Measurements from ENCODE around the gene ARL8A.
"Not testable (repeated sequence)": the region's sequence is repeated elsewhere in the genome, so short reads cannot be mapped to it uniquely, and the experiment has no call there.

The ARL8A gene

DNA sequence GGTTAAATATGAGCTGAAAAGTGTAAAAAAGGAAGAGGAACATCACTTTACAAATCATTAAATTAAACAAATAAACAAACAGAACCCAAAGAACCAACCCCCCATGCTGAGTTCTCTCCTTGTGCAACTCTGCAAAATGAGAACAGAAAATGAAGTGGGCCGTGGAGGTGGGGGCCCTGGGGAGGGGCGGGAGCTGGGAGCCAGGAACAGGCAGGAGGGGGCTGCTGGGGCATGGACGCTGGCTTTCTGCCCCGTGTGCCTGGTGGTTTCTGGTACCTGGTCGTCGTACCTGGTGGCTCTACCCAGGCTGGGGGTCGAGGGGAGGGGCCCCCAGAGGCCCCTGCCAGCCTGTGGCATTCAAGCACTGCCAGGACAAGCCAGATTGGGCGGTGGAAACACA is 11.0 kb downstream of the ARL8A start:
- no peak for DNase-seq

DNA sequence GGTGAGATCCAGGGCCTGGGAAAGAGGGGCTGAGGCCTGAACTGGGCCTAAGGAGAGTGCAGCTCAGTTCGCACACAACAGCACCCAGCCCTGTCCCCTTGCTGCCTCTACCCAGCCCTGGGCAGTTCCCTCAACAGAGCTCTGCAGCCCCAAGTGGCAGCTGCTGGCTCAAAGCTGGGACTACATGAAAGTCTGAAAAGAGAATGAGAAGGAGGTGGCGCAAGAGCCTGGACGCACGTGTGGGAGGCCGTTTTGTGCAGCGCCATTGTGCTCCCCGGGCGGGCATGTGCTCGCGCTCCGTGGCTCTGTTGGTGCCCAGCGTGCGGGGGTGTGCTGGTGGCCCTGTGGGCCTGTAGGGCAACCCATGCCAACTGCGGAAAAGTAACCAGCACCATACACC is 11.5 kb downstream of the ARL8A start:
- DNase-seq: no peak

DNA sequence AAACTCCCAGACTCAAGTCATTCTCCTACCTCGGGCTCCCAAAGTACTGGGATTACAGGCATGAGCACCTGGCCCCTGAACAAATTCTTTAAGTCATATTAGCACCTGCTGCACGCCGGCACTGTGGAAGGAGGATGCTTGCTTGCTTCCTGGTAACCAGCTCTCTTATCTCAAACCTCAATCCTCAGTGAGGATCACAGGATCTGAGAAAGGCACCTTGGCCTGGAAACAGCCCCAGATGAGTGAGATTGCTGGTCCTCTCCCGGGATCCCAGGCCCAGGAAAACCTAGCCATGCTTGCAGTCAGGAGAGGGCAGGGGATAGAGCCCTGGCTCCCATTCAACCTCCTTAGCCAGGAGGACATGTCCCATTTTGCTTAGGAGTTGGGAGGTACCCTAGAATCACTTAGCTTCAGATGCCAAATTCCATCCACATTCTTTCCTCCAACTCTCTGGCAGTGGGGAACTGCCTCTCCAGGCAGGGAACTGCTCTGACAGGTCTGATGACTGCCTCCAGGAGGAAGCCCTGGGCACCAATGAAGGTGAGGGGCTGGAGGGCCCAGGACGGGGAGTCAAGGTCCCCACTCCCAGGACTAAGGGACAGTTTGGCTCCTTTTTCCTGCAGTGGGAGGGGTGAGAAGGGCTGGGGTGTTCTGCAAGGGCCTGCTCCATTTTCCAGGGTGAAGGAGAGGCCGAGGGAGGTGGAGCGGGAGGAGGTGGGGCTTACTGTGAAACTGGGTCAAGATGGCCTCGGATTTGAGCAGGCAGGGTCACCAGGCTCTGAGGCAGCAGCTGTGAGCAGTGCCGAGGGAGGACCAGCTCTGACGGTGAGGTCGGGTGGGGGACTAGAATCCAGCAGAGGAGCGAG is 12.3 kb downstream of the ARL8A start:
- no peak for DNase-seq

- DNase-seq: no peak
Observed at GRCh38 chr1:202130816-202131522, 13.6 kb downstream of the ARL8A start.

DNA sequence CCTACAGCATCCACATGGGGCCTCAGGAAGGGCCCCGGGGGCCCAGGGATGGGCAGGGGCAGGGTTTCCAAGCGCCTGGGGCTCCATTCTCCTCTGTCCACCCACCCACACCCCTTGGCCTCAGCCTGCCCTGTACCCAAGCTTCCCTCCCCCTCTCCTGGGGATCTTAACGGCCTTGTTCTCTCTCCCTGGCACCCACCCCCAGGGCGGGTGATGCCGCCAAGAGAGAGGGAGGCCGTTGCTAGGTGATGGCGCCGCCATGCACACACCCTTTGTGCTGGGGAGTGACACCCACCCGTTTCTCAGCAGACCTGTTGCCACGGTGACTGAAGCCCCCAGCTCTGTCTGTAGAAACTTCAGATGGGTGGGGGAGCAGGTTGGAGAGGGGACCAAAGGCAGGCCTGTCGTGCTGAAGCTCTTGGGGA is 14.2 kb downstream of the ARL8A start:
- no peak for DNase-seq

DNA sequence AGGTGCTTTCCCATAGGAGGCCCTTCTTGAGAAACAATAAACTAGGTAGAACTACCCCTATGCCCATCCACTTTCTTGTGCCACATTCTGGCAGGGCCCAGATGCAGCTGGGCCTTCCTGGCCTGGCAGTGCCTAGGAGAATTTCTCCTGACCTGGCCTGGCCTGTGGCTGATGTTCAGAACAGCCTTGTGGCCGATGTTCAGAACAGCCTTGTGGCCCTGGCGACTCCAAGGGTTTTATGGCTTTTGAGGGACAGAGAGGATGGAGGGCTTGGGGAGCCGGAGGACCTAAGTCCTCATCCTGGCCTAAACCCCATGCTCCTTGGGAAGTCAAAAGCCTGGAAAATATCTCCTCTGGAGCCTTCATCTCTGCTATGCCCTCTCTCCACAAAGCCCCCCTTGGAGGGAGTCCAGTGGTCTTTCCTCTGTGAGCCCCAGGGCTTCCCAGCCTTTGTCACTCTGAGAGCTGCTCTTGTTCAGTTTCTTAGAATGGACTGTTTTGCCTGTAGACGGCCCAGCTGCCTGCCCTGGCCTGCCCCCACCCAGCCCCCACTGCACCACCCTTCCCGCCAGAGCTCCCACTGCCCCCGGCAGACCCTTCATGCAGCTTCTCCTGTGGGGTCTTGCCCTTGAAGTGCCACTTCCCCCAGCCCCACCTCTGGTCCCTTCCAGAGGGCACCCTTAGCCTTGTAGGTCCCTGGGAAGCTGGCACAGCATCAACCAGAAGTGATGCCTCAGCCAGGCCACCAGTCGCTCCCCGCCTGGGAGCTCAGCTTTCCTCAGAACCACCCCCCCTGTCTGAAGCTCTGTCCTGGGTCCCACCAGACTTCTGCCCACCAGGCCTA is 14.9 kb downstream of the ARL8A start:
- DNase-seq: no peak

- DNase-seq: no peak
Observed at GRCh38 chr1:202127836-202128622, 16.5 kb downstream of the ARL8A start.

GRCh38 chr1:202127061-202127460 is 17.5 kb downstream of the ARL8A start:
- no peak for DNase-seq

DNA sequence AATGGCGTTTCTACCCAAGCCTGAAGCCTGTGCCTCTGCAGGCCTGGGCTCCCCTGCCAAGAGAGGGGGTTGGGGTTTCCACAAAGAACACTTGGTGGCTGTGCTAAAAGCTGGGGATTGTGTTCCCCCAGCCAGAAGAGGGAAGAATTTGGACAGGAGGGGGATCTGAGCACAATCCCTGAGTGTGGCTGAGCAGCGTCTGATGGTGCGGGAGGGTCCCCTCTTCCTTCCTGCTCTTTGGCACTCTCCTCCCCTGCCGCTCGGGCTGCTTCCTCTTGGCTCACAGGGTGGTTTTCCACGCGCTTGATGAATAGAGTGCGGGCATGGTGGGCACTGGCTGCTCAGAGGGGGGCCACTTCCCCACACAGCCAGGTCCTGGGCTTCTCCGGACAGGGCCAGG is 18.1 kb downstream of the ARL8A start:
- no peak for DNase-seq

- no peak for DNase-seq
Observed at GRCh38 chr1:202125611-202126010, 18.9 kb downstream of the ARL8A start.

DNA sequence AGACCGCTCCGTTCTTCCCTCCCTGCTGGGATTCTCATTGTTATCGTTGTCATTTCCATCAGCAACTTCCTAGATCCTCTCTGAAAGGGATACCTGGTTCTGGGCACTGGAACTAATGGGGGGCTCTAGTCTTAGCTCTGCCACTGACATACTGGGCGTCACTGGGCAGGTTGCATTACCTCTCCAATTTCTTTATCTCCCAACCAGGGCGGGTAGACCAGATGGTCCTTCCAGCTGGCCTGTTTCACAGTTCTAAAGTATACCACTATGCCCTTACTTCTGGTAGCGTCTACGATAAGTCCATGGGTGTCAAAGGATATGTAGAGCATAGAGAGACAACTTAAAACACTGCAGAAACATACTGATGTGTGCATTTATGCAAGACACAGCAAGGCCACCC is 20.4 kb downstream of the ARL8A start:
- DNase-seq: no peak

DNA sequence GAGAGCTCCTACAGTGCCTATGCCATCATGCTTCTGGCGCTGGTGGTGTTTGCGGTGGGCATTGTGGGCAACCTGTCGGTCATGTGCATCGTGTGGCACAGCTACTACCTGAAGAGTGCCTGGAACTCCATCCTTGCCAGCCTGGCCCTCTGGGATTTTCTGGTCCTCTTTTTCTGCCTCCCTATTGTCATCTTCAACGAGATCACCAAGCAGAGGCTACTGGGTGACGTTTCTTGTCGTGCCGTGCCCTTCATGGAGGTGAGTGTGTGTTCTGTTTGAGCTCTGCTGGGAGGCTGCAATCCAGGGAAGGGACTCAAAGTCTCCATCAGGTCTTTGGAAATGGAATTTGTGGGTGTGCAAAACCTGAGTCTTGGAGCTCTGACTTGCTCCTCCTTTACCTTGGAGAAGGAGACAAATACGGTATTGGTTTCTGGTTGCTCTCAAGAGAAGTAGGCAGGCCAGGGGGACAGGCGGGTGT is 21.2 kb downstream of the ARL8A start:
- DNase-seq: no peak

- no peak for DNase-seq
Observed at GRCh38 chr1:202122639-202123335, 21.8 kb downstream of the ARL8A start, which contains the start of gene GPR37L1. TSS of gene GPR37L1 (plus strand) at chr1:202122917. CDS start at chr1:202122964, 47 bp downstream.

DNA sequence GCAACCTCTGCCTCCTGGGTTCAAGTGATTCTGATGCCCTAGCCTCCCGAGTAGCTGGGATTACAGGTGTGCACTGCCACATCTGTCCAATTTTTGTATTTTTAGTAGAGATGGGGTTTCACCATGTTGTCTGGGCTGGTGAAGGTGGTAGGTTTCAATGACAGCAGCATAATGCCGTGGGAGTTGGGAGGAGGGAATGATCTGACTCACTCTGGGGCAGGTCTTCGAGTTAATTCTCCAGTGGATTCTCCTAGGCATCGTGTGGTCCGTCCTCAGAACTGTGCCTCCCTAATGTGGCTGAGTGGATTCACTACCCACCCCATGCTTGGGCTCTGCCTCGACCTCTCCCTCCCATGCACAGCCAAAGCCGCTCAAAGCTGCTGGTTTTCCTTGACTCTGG is 23.5 kb downstream of the ARL8A start:
- DNase-seq: no peak

GRCh38 chr1:202117898-202118371 is 26.6 kb downstream of the ARL8A start:
- no peak for DNase-seq

DNA sequence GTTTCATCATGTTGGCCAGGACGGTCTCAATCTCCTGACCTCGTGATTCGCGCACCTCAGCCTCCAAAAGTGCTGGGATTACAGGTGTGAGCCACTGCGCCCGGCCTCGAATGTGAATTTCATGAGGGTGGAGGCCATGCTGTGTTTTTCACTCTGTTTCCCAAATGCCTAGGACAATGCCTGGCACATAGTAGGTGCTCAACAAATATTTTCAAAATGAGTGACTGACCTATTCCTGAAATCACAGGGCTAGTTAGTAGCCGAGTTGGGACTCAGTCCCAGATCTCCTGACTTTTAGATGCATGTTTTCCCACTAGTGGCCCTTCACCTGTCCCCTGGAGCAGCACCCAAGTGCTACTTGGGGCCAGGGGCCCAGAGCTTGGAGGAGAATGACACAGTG is 28.2 kb downstream of the ARL8A start:
- no peak for DNase-seq

- DNase-seq: no peak
Observed at GRCh38 chr1:202113690-202114300, 30.7 kb downstream of the ARL8A start.

DNA sequence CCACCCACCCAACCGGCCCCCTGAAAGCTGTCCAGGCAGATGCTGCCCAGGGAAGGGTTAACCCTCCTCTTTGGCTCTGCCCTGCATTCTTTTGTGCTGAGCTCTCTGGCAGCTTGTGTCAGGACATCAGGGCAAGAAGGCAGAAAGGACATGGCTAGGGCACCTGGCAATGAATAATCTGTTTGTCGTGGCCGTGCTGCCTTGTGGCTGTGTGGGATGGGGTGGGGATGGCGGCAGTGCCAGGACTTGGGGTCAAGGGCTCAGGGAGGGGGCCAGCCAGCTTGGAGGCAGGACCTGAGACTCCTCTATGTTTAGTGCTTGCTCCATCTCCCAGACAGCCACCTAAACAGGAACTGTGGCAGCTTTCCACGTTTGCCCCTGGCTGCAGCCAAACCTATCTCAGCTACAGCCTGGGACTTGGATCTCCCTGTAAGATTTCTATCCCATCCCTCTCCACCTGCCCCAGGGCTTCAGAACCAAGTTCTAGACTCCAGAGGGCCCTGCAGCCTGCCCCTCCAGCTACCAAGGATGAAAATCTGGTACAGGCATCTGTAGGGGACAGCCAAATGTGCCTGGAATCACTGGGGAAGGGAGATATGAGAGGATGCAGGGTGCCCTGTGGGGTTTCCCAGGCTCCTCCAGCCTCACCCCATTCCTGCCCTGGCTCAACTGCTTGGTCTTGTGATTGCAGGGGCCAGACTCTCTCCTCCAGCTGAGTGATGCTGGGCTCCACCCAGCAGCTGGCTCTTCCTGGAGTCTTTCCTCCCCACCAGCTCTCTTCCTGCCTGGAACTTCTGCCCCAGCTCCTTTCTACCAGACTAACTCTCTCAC is 31.5 kb downstream of the ARL8A start:
- DNase-seq: no peak

GRCh38 chr1:202111589-202111988 is 32.9 kb downstream of the ARL8A start:
- DNase-seq: not testable (repeated sequence)

- no peak for DNase-seq
Observed at GRCh38 chr1:202110977-202111376, 33.6 kb downstream of the ARL8A start.
